Kidney glomerular epithelial cell (primary cell): ENCODE measurements around the gene FAM25G.
A peak's percentile ranks its signal among the peaks of the same experiment; 100 is the strongest.

ENCODE experiments used
- DNase-seq: peaks from one replicate; lab custom pipeline; 2025; lab: John Stamatoyannopoulos, UW

The FAM25G gene

GRCh38 chr10:47449102-47449978, 42.2 kb downstream of the FAM25G start:
- no peak for DNase-seq

DNA sequence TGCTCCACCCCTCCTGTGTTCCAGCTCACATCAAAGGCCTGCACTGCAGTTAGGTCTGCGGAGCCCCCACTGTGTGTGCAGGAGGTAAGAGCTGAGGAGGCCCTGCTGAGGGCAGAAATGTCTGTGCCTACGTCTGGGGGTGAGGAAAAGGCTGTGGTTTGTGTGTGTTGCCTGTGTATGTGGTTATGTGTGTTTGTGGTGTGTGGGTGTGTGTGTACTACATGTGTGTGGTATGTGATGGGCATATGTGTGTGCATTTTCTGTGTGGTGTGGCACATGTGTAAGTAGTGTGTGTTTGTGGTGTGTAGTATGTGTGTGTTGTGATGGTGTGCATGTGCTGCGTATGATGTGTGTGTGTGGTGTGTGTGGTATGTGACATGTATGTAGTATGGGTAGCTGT, 43.8 kb downstream of the FAM25G start:
- DNase-seq, result no peak

- no peak for DNase-seq
Measured at GRCh38 chr10:47447209-47447608, 44.3 kb downstream of the FAM25G start.

DNA sequence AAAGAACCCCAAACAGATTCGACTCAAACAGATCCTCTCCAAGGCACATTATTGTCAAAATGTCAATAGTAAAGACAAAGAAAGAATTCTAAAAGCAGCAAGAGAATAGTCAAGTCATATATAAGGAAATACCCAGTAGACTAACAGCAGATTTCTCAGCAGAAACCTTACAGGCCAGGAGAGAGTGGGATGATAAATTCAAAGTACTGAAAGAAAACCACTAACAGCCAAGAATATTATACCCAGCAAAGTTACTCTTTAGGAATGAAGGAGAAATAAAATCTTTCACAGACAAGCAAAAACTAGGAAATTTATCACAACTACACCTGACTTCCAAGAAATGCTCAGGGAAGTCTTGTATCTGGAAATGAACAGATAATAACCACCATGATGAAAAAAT, 45.8 kb downstream of the FAM25G start:
- DNase-seq, result no peak

DNA sequence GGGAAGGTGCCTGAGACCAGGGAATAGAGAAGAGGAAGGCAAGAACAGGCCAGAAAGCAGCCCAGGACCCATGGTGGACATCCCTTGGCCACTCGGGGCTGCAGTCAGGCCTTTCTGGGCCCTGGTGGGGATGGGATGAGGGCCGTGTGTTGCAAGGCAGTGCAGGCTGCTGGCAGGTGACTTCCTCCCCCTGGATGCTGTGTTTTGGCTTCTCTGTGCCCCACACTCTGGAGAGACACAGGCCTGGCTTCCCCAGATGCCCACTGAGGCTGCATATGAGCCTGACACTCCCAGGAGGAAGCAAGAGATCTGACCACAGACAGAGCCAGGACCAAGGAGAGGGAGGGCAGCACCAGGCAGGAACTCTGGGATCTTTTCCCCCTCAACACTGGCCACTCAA, 47.5 kb downstream of the FAM25G start:
- DNase-seq, result no peak

DNA sequence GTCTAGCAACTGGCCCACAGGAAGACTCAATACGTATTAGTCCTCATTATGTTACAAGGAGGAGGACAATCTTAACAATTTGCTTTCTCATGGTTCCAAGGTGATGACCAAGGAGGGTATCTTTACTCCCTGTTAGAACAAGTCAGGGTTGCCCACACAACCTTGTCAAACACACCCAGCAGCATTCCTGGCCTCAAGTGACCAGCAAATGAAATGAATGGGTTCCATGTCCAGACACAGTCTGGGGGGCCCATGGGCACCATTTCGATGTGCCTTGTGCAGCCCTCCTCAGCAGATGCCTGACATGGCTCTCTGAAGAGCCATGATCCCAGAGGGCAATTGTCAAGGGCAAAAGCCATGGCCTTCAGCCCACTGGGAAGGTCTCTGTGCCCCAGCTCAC, 48.4 kb downstream of the FAM25G start:
- no peak for DNase-seq

DNA sequence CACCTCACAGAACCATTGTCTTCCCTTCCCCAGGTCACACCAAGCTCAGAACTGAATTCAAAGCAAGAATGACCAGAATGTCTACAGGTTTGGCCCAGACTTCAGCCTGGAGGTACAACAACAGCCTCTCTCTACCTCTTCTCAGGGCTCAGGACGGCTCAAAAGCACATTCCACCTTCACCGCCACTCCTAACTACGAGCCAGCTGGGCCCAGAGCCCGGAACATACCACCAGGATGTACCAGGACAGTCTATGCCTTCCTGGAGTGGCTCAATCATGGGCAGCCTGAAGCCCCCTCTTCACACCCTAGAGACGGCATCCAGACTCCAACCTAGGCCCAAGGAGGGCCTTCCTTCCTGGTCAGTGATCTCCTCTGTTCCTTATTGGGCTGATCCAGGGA, 49.1 kb downstream of the FAM25G start:
- DNase-seq, result no peak

DNA sequence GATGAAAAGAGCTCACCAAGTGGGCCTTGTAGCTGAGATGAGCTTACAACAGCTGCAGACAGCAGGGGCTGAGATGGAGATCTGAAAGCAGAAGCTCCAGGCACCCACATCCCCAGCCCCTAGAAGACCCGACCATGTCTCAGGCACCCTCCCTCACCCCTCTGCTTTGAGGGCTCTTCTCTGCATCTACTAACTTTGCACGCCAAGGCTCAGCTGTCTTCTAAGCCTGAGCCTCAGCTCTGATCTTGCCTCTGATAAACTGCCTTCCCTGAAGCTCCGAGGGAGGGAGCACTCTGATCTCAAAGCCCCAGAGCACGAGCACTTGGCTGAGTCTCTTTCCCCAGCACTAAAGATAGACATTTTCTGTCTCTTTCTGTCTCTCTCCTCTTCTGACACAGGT, 49.6 kb downstream of the FAM25G start:
- no peak for DNase-seq

GRCh38 chr10:47440207-47440606, 51.3 kb downstream of the FAM25G start:
- no peak for DNase-seq

- peak; percentile 76 for DNase-seq
Measured at GRCh38 chr10:47438857-47439474, 52.5 kb downstream of the FAM25G start.
